RWPE1 (cell line): ENCODE measurements around the gene QDPR.

Source experiments
- CTCF ChIA-PET: fragments of 350-600 bp; sonication (Branson Sonifier 250); formaldehyde crosslinking; extraction: SDS; loops from one replicate; lab custom pipeline; 2021; lab: Yijun Ruan, JAX
- POLR2A ChIA-PET: fragments of 400-600 bp; formaldehyde crosslinking; extraction: SDS; loops from one replicate; lab custom pipeline; 2020; ENCODE audit warnings: antibody characterized with exemption; ENCODE audit not compliant: low non-redundant PET; lab: Yijun Ruan, JAX
- DNase-seq: peaks from one replicate; pipeline ENCODE4 v3.0.0; 2012; ENCODE audit warnings: low spot score
- H3K27ac ChIP-seq: fragments of 450-650 bp; 2 replicates; pipeline ENCODE4 v1.5.1; 2017
- CTCF ChIP-seq: fragments of 450-650 bp; conservative IDR thresholded peaks from 2 replicates; pipeline ENCODE4 v1.5.1; 2017; ENCODE audit warnings: low read depth, mild to moderate bottlenecking

Gene QDPR

GRCh38 chr4:17511950-17512795, at the start of gene QDPR:
QDPR (minus strand) TSS chr4:17512090; CDS start chr4:17512054, 36 bp downstream.
- peak; percentile 61 for DNase-seq
- TF ChIP-seq CTCF = peak; percentile 89
- CTCF ChIA-PET = interaction anchor here (0.7 kb wide), 1 partner anchor 120 kb away, joined by 3 read pairs; no protein-coding TSS in a partner anchor
- peak within 1 kb of the TSS; percentile 78 for H3K27ac ChIP-seq
- POLR2A ChIA-PET = no interaction called here

DNA sequence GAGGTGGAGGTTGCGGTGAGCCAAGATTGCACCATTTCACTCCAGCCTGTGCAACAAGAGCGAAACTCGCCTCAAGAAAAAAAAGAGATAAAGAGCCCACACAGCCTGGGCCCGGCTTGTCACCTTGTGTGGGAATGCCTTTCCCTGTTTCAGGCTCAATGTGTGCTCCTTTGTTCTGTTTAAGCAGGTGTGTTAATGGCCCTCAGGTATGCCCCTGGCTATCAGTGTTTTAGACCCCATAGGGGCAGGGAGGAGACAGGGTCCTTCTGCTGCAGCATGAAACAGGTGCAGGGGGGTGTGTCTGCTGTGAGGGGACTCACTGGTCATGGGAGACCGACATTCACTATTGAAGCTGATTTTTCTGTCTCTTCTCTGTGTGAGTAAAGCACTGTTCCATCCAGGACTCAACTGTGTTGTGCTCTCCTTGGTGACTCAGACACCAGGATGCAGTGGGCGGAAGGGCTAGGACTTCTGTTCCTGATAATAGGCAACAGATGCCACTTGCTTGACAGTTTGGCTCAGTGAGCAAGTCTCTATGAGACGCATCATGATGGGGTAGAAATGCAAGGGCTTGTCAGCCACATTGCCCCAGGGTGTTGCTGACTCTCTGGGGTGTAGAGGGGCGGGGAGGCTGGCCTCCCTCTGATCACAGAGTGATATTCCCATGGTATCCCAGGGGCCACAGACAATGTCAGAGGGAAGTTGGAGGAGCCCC, 49.5 kb upstream of the QDPR start:
- CTCF ChIA-PET = interaction anchor here (0.6 kb wide), 1 partner anchor 1581 kb away, joined by 3 read pairs; no protein-coding TSS in a partner anchor

GRCh38 chr4:17560065-17560673, 48.3 kb upstream of the QDPR start:
- H3K27ac ChIP-seq = no peak overlapping the region
- ChIA-PET CTCF (no interaction called here), POLR2A (no interaction called here)
- no peak for TF ChIP-seq CTCF
- DNase-seq = no peak

More for the DNA sequence above, 49.5 kb upstream of the QDPR start:
- POLR2A ChIA-PET = no interaction called here
- H3K27ac ChIP-seq = no peak overlapping the region
- no peak for TF ChIP-seq CTCF
- DNase-seq = no peak

DNA sequence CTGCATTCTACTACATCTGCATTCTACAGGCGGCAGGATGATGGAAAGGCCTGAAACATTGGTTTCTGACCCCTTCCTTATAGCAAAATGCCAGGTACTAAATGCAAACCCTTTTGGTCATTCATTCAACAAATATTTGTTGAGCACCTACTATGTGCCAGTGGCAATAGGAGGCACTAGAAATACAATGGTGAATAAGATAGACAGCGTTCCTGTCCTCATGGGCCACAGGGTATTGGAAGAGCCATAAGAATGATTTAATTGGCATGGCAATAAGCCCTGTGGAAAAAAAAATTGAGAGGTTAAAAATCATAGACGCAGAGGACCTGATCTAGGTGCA, 47.8 kb upstream of the QDPR start:
- CTCF ChIA-PET = no interaction called here
- POLR2A ChIA-PET = no interaction called here
- TF ChIP-seq CTCF = no peak
- H3K27ac ChIP-seq = no peak overlapping the region
- DNase-seq = no peak

- no peak for TF ChIP-seq CTCF
- ChIA-PET POLR2A (no interaction called here), CTCF (no interaction called here)
- no peak for DNase-seq
- H3K27ac ChIP-seq = no peak overlapping the region
These were observed 47.2 kb upstream of the QDPR start for GRCh38 chr4:17558941-17559708.

- H3K27ac ChIP-seq = no peak overlapping the region
- ChIA-PET POLR2A (no interaction called here), CTCF (no interaction called here)
- no peak for TF ChIP-seq CTCF
- DNase-seq = no peak
These were observed 46.0 kb upstream of the QDPR start for GRCh38 chr4:17557880-17558279.
